ENCODE results near the gene IZUMO2. TPM values are rescaled to one million over a fixed set of nuclear protein-coding genes. Genes with fewer than 3 reads are reported as not detected.
"Not testable (repeated sequence)": the region's sequence is repeated elsewhere in the genome, so short reads cannot be mapped to it uniquely, and the experiment has no call there.

The IZUMO2 gene
- total and polyA plus RNA-seq, 8 donors: 0.82 to 1.8 (median 1.1) TPM; not detected in 2

DNA sequence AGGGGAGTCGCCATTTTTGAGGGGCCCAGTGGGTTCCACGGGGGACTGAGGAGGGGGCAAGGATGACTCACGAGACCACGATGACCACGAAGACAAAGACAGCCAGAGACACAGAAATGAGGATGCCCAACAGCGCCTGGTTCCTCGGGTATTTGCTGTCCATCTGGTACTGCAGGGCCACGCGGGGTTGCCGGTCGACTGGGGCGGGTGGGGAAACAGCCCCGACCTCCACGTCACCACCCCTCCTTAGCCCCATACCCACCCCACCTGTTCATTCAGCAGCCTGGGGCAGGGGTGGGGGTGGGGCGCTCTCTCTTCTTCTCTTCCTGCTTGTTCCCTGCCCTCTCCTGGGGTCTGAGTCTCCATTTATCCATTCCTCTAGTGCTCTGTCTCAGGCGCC is 8.6 kb downstream of the IZUMO2 start:
- TF ChIP-seq, protein P1, sequence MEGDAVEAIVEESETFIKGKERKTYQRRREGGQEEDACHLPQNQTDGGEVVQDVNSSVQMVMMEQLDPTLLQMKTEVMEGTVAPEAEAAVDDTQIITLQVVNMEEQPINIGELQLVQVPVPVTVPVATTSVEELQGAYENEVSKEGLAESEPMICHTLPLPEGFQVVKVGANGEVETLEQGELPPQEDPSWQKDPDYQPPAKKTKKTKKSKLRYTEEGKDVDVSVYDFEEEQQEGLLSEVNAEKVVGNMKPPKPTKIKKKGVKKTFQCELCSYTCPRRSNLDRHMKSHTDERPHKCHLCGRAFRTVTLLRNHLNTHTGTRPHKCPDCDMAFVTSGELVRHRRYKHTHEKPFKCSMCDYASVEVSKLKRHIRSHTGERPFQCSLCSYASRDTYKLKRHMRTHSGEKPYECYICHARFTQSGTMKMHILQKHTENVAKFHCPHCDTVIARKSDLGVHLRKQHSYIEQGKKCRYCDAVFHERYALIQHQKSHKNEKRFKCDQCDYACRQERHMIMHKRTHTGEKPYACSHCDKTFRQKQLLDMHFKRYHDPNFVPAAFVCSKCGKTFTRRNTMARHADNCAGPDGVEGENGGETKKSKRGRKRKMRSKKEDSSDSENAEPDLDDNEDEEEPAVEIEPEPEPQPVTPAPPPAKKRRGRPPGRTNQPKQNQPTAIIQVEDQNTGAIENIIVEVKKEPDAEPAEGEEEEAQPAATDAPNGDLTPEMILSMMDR (IDR thresholded peaks at IDR 0.05): no peak
- no peak overlapping the region for H3K4me3 ChIP-seq
- no peak for ATAC-seq

DNA sequence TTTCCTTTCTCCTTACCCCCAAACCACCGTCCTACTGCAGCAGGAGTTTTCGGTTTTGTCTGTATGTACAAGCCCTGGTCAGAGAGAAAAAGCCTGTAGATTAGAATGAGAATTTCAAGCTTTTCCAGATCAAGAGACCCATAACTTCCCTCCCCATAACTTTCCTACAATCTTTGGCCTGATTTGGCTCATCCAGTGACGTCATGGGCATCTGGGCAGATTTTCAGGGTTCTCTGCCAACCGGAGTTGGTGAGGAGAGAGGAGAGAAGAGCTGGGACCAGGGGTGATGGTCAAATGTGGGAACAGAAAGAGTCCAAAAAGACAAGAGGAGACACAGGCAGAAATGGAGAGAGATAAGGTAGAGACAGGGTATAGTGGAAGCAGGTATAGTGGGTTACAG is 10.5 kb downstream of the IZUMO2 start:
- no peak overlapping the region for H3K27ac ChIP-seq
- ATAC-seq (no peak), DNase-seq (no peak)
- H3K4me3 ChIP-seq: no peak overlapping the region
- no peaks in the 10 kb centered on the region for H3K36me3 ChIP-seq
- intact Hi-C loops (cut with DNase I): no loop called here
- no peaks in the 10 kb centered on the region for H3K9me3 ChIP-seq
- TF ChIP-seq, protein P1 (IDR thresholded peaks at IDR 0.05): no peak
- peaks cover 0 to 25% of the 10 kb centered on the region in 2 donors for H3K27me3 ChIP-seq
- H3K4me1 ChIP-seq: peaks cover 0 to under 1% of the 10 kb centered on the region in 2 donors

More for the DNA sequence above, 8.6 kb downstream of the IZUMO2 start:
- Histone ChIP-seq H3K4me1 (no peaks in the 10 kb centered on the region), H3K9me3 (peaks cover 0 to 11% of the 10 kb centered on the region in 2 donors), H3K27me3 (peaks cover 0 to 8% of the 10 kb centered on the region in 2 donors), H3K36me3 (no peaks in the 10 kb centered on the region), H3K27ac (no peak overlapping the region)
- intact Hi-C loops (cut with DNase I): no loop called here
- DNase-seq: no peak

DNA sequence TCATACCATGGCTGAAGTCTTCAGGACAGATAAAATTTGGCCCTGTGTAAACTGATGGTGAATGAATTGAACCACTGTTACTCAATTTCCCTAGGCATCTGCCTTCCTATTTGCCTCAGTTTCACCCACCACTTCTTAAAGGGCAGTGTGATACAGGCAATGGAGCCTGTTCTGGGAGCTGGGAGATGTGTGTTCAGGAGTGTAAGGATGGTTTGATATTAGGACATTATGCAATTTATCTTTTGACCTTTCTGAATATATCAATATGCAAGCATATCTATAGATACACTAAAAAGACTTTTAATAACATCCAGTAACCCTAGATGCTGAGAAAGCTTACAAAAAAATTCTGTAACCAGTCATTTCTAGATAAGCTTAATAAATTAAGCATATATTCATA is 14.6 kb downstream of the IZUMO2 start:
- TF ChIP-seq, protein P1 (IDR thresholded peaks at IDR 0.05): no peak
- no peak overlapping the region for H3K4me3 ChIP-seq

DNA sequence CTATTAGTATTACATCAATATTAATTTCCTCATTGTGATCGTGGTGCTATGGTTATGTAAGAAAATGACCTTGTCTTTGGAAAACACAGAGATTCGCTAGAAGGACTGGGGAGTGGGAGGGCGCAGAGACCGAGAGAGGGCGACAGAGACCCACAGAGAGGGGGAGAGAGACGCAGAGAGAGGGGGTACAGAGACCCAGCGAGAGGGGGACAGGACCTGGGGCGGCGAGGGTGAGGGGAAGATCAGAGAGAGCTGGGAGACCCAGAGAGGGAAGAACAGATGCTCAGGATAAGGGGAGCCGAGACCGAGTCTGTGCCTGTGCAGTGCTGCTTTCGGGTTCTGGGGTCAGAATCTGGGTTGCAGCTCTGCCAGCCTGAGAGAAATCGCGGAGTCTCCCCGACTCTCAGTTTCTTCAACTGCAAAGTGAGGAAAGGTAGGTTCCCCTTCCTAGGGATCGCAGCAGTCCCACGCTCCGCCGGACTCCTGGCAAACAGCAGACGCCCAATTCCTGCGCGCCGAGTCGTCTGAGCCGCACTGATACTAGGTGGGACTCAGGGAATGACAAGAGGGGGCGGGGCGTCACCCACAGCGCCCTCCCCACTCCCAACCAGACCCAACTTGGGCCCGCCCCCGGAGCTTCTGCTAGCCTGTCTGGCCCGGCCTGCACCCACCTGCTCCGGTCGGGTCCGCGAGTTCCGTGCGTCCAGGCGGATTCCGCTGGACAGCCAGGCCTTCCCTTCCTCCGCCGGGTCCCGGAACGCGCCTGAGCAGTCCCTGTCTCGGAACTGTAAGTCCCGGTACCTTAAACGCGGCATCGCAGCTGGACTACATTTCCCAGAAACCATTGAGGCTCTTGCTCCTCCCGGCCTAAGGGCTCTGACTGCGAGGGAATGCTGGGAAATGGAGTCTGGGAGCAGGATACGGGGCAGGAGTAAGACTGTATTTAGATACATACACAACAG is 15.3 kb downstream of the IZUMO2 start:
- TF ChIP-seq, protein P1 (IDR thresholded peaks at IDR 0.05): peak; percentile 15 to 29
- Histone ChIP-seq H3K9me3 (no peaks in the 10 kb centered on the region), H3K27me3 (peaks cover 0 to 32% of the 10 kb centered on the region in 2 donors), H3K36me3 (no peaks in the 10 kb centered on the region), H3K4me1 (peaks cover 0 to 6% of the 10 kb centered on the region in 2 donors), H3K27ac (peak overlapping the region; percentile 51 to 73), H3K4me3 (peak overlapping the region; percentile 56 to 57)
- ATAC-seq: peak; percentile 98
- DNase-seq: peak; percentile 84 to 93 (median 92)
- intact Hi-C loops (cut with DNase I): no loop called here

More for the DNA sequence above, 14.6 kb downstream of the IZUMO2 start:
- Histone ChIP-seq H3K36me3 (no peaks in the 10 kb centered on the region), H3K9me3 (no peaks in the 10 kb centered on the region), H3K27ac (no peak overlapping the region), H3K27me3 (peaks cover 0 to 38% of the 10 kb centered on the region in 2 donors), H3K4me1 (peaks cover 0 to 6% of the 10 kb centered on the region in 2 donors)
- ATAC-seq: no peak
- DNase-seq: no peak
- intact Hi-C loops (cut with DNase I): no loop called here

DNA sequence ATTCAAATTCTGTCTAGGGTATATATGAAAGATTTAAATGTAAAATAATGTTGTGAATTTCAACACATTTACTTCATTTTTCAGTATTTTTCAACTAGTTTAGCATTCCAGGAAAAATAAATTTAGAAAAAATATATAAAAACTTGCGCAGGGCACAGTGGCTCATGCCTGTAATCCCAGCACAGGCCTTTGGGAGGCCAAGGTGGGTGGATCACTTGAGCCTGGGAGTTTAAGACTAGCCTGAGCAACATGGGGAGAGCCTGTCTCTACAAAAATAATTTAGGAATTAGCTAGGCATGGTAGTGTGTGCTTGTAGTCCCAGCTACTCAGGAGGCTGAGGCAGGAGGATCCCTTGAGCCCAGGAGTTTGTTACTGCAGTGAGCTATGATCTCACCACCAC is 21.2 kb downstream of the IZUMO2 start:
- H3K9me3 ChIP-seq; H3K4me1 ChIP-seq; DNase-seq; H3K27ac ChIP-seq; H3K36me3 ChIP-seq; ATAC-seq; H3K4me3 ChIP-seq; H3K27me3 ChIP-seq; intact Hi-C loops (cut with DNase I): not testable (repeated sequence)

DNA sequence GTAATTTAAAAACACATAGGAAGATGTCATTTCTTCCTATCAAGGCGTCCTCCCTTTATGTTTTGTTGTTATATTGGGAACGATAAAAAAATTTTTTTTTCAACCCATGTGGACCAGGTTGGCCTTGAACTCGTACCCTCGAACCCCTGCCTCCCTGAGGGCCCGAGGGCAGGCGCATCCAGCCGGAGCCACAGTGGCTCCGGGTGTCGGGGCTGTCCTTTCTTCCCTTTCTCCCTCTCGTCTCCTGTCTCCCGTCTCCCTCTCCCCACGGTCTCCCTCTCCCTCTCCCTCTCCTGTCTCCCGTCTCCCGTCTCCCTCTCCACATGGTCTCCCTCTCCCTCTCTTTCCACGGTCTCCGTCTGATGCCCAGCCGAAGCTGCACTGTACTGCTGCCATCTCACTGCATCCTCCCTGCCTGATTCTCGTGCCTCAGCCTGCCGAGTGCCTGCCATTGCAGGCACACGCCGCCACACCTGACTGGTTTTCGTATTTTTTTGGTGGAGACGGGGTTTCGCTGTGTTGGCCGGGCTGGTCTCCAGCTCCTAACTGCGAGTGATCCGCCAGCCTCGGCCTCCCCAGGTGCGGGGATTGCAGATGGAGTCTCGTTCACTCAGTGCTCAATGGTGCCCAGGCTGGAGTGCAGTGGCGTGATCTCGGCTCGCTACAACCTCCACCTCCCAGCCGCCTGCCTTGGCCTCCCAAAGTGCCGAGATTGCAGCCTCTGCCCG is 22.8 kb downstream of the IZUMO2 start:
- H3K4me3 ChIP-seq; intact Hi-C loops (cut with DNase I); H3K9me3 ChIP-seq; H3K4me1 ChIP-seq; H3K36me3 ChIP-seq; H3K27ac ChIP-seq; ATAC-seq; DNase-seq: not testable (repeated sequence)
- H3K27me3 ChIP-seq: peaks cover 12 to 18% of the 10 kb centered on the region in 2 donors

DNA sequence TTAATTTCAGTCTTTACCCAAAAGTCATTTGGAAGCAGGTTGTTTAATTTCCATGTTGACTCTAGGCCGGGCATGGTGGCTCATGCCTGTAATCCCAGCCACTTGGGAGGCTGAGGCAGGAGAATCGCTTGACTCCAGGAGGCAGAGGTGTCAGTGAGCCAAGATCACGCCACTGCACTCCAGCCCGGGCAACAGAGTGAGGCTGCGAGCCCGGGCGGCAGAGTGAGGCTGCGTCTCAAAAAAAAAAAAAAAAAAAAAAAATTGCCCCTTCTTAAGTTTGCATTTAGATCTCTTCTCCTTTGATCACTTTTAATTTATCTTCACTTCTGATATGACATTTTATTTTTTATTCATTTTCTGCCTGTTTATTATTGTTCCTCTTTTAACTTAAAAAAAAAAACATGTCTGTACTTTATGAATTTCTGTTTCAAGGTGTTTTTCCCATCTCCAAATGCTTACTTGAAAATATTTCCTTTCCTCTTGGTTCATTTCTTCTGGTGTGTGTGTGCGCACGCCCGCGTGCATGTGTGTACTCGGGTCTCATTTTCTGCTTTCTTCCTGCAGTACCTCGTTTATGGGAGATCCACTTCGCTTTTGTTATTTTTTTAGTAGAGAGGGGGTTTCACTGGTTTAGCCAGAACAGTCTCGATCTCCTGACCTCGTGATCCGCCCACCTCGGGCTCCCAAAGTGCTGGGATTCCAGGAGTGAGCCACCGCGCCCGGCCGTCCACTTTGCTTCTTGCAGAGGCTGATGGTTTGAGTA is 26.3 kb downstream of the IZUMO2 start:
- H3K36me3 ChIP-seq; H3K4me3 ChIP-seq; H3K27ac ChIP-seq; H3K4me1 ChIP-seq; intact Hi-C loops (cut with DNase I); H3K9me3 ChIP-seq: not testable (repeated sequence)
- H3K27me3 ChIP-seq: peaks cover 14 to 30% of the 10 kb centered on the region in 2 donors
- ATAC-seq (peak; percentile 64), DNase-seq (peak in 2 of 4 donors; percentile 40 to 84)
